NCI-H2227 treated with DMSO at 0.1 percent for 48 hours (cell line): Measurements from ENCODE around the gene LHX1.

ENCODE experiments used
- DNase-seq: peaks from one replicate; lab custom pipeline; 2025; lab: John Stamatoyannopoulos, UW

Gene LHX1

GRCh38 chr17:36922175-36922574 lies 15.1 kb upstream of the LHX1 start:
- no peak for DNase-seq

DNA sequence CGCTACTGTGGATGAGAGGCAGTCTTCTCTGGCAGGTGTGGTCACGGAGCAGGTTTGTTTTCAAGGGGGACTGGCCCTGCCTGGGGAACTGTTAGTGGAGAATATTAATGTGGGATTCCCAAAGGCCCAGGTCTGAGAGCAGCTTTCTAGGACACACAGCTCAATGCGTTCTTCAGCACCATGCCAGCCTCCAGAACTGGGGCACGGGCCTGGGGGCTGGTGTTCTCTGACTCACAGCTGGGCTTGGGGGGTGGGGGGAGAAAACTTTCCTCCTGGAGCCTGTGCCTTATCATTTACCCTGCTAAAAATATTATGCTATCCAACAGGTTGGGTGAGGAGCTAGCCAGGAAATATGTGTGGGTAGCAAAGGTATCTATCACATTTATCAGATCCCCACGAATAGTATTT lies 13.5 kb upstream of the LHX1 start:
- no peak for DNase-seq

GRCh38 chr17:36926226-36926625 lies 11.0 kb upstream of the LHX1 start:
- DNase-seq: no peak

DNA sequence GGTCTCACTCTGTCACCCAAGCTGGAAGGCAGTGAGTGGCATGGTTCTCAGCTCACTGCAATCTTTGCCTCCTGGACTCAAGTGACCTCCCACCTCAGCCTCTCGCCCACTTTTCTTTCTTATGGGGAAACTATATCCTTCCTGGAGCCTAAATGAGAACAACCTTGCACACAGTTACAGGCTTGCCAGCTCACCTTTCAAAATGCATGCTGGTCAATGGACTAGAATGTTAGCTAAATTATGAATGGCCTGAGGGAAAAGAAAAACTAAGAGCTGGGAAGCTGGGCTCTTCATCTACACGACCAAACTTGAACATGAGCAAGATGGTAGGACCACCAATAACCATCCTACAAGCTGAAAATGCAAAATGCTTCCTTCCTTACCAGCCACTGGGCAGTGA lies 10.6 kb upstream of the LHX1 start:
- DNase-seq: no peak

- no peak for DNase-seq
These were observed 8.6 kb upstream of the LHX1 start for GRCh38 chr17:36928471-36929345.

DNA sequence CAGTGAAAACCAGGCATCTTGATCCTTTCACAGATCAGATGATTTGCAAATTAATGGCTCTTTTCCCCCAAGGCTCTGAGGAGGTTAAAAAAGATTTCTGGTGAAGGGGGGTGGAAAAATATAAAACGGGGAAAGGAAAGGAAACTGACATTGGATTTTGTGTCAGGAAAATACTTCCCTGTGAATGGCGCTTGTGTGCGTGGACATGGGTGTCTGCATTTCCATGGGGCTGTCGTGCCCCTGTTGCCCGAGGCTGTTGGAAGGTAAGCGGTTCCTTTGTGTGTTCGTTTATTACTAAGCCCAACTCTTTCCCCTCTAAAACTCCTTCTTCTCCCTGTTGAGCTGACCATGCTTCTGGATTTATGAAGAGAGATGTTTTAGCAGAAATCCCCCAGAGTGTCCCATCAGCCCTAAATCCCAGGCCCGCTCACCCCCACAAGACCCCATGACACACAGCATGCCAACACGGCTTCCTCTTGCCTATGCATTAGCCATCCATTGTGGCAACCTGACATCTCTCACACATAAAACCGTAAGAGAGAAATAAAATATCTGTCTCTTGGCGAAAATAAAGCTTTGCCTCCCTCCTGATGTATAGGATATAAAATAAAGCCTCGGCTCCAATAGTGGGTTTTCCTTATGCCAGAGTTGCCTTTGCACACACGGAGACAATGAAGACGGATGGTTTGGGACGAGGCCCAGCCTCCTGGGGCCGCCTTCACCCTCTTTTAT lies 7.3 kb upstream of the LHX1 start:
- DNase-seq: no peak

GRCh38 chr17:36930583-36930900 lies 6.7 kb upstream of the LHX1 start:
- DNase-seq: no peak

DNA sequence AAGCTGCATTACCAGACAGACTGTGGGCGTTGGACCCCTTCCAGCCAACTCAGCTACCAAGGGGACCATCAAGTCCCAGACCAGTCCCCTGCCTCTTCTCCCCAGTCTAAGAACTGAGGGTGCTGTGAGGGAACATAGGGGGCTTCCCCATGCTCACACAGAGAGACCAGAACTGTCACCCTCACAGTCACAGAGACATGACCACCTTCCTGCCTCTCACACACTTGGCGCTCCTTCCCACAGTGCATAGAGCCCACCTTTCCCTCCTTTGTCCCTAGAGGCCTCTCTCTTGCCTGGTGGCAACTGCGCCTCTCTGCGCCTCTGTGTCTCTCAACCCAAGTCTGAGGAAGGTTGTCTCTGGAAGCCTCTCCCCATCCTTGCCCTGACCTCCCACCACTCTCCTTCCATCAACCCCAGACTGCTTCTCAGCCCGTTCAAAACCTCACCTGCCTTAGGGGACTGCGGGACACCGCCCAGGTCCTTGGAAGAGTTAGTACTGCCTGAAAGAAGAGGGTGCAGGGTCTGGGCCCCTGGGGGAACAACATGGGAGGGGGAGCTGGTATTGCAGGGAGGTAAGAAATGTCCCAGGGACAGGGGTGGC lies 6.1 kb upstream of the LHX1 start:
- no peak for DNase-seq

DNA sequence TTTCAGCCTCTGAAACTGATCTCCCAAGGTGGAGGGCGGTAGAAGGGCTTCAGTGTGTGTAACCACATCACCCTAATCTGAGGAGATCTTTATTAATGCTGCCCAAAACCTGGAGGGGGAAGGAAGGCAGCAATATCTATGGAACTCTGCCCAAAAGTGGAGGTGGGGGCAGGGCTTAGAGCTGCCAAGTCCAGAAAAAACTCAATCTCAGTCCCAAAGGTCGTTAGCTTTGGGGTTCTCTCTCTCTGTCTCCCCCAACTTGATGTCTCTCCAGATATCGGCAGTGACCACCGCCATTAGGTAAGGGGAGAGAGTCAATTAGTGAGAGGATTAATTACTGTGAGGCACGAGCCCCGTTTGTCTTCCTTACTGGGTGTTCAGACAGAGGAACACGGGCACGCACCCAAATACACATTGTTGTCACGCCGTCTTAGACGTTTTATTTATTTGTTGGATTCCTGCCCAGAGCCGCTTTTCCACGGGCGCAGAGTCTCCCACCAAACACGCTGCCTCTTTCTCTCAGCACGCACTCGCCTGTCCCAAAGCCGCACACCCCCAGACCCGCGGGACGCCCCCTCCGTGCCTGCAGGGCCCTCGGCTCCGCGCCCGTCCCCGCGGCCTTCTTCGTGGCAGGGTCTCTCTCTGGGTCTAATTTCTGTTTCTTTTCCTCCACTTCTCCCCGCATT lies 5.4 kb upstream of the LHX1 start:
- DNase-seq: no peak

GRCh38 chr17:36932383-36932693 lies 4.9 kb upstream of the LHX1 start:
- no peak for DNase-seq

- DNase-seq: no peak
These were observed 4.4 kb upstream of the LHX1 start for GRCh38 chr17:36932694-36933511.

DNA sequence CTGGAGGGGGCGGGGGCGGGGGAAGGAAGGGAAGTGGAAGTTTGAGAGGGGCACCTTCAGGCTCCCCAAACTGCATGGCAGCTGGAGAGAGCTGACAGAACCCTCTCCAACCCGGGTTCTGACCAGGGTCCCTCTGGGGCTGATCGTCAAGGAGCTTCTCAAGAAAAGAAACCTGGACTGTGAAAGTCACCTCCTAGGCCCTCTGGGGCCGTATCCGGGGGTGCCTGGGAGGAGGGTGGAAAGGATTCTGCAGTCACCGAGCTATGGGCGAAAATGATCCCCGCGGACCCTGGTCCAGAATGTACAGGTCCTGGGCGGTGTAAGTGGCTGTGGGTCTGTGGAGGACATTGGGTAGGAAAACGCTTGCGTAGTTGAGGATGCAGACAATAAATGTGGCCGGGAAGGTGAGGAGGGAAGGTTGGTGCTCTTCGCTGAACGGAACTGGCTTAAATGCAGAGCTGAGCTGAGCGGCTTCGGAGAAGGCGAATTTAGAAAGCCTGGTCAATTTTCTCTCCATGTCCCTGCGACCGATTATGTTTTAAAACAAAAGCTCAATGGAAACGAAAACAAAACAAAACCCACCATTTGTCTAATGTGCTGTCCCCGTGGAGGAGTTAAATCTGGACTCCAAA lies 3.6 kb upstream of the LHX1 start:
- no peak for DNase-seq

- no peak for DNase-seq
These were observed 3.1 kb upstream of the LHX1 start for GRCh38 chr17:36934144-36934691.

DNA sequence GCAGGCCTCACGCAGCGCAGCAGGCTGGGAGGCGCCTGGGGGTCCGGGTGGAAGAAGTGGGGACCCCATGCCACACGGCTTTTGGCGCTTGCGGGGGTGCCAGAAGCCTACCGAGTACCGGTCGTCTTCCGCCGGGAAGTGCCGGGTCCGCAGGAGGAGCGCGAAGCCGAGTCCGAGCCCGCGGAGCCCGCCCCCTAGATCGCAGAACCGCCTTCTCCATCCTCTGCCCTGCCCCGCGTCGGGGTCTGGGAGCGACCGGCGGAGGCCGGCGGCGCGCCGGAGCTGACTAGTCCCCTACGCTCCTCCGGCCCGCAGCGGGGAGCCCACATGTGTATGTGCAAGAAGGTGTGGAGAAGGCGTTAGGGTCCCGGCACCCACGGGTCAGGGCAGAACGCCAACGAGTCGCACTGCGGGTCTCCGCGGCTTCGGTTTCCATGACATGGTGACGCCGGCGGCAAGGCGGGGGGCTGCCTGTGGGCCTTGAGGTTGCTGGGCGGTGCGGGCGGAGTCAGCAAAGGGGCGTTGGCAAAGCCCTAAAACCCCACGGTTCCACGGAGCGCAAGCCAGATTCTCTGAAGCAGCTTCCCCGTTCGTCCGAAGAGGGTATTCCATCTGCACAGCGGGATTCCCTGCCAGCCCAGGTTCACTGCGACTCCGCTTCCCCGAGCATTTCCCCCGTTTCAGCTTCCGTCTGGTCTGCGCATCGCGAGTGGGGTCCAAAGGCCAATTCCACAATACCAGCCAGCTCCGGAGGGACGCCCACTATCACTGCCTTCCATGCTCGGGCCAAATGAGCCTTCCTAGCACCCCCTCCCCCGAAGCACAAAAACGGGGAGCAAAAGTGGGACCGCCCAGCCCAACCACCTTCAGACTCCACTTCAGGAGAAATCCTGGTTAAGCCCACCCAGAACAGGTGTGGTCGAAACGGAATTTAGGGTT lies 2.3 kb upstream of the LHX1 start:
- no peak for DNase-seq

DNA sequence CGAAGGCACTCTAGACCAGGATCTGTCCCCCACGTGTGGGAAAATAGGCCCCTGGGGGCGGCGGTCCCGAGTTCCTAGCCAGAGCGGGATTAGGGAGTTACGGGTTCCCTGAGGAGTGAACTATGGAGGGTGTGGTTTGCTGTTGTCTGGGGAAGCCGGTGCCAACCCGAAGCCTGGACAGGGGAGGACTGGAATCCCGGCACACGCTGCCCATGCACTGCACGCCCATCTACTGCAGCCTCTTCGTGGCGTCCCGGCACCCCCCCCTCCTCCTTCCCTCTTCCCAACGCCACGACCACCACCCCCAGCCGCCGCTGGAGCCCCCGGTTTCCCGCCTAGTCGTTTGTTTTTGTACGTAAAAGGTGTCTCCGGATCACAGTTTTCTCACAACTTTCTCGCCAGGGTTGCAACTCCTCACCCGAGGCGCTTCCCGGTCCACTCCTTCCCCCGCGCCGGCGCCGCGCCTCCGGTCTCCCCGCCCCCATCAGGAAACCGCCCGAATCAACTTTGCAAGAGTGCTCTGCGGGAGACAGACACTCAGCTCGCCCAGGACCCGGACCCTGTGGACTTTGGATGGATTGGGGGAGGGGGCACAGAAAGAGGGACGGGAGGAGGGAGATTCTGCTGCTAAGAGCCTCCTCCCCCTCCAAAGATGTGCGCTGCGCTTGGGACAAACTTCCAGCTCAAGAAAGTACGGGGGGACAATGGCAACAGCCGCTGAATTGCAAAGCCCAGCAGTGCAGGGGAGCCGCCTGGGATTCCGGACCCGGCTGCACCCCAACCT lies 1.4 kb upstream of the LHX1 start:
- DNase-seq: no peak

- peak; percentile 55 for DNase-seq
These were observed 747 bp upstream of the LHX1 start for GRCh38 chr17:36936455-36937000.

GRCh38 chr17:36937959-36938565 lies 787 bp downstream of the LHX1 start:
- no peak for DNase-seq

DNA sequence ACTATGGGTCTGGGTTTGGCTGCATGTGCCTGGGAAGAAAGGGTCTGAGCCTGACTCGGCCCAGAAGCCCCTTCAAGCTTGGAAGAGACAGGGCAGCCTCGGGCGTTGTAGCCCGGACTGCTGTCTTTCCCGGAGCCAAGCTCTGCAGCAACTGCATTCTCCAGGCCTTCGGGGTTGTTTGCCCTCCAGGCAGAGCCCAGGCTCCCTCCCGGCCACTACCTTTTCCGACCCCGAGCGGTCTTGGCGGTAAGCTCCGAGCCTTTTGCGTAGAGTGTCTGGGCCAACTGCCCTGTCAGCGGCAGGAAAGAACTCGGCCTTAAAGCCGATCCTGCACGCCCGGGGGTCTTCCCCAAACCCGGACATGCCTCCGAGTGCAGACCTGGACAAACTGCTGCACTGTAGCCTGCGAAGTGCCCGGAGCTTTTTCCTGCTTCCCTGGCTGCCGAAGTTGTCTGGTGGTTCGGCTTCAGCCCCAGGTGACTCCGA lies 1.3 kb downstream of the LHX1 start:
- DNase-seq: no peak
